ENCODE results near the gene FLOT1. TPM values are rescaled to one million over a fixed set of nuclear protein-coding genes. Genes with fewer than 3 reads are reported as not detected.
A peak's percentile ranks its signal among the peaks of the same experiment; 100 is the strongest.

The FLOT1 gene
- total RNA-seq, 4 donors from 2014 or later, result 96.9 to 127 (median 117) TPM

DNA sequence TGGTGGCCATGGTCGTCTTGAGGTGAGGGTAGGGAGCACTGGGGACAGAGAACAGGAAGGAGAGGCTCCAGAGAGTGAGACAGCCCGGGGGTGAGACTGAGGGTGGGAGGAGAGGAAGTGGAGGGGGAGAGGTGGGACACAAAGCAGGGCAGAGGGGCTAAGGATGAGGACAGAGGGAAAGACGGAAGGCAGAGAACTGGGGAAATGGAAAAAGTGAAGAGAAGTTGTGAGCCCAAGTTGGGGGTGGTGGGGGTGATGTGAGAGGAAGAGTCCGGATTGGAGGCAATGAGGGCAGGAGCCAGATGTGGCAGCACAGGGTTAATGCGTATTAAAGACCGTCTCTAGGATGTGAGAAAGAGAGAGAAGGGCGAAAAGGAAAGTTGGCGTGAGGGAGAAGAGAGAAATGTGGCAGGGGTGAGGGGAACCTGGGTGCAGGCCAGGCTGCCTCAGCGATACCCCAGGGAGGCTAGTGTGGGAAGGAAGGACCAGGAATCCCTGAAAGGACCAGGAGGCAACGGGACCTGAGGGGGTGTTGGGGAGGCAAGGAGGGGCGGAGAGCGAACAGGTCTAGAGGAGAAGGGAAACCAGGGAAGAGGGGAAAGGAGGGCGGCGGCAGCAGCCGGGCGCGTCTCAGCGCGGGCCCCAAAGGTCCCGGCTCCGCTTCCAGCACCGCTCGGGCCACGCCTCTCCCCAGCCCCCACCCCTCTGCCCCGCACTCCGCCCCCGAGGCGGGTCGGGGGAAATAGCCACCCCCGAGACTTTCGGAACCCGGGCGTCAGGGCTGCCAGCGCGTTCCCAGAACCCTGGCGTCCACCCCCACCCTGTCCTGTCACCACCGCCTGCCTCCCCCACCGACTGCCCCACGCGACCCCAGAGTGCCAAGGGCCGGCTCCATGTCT is 56.2 kb downstream of the FLOT1 start, which contains the start of gene PPP1R18:
Gene PPP1R18 (minus strand): TSS at position 637 of the 899 bp plus-strand sequence. CDS start 627 bp downstream, at position 10.
- peak; percentile 13 to 35 for TF ChIP-seq POLR2A (IDR thresholded peaks at IDR 0.05)
- TF ChIP-seq, protein P1, sequence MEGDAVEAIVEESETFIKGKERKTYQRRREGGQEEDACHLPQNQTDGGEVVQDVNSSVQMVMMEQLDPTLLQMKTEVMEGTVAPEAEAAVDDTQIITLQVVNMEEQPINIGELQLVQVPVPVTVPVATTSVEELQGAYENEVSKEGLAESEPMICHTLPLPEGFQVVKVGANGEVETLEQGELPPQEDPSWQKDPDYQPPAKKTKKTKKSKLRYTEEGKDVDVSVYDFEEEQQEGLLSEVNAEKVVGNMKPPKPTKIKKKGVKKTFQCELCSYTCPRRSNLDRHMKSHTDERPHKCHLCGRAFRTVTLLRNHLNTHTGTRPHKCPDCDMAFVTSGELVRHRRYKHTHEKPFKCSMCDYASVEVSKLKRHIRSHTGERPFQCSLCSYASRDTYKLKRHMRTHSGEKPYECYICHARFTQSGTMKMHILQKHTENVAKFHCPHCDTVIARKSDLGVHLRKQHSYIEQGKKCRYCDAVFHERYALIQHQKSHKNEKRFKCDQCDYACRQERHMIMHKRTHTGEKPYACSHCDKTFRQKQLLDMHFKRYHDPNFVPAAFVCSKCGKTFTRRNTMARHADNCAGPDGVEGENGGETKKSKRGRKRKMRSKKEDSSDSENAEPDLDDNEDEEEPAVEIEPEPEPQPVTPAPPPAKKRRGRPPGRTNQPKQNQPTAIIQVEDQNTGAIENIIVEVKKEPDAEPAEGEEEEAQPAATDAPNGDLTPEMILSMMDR (IDR thresholded peaks at IDR 0.05 in 4 of 5, conservative IDR thresholded peaks at IDR 0.05 in 1 of 5), result no peak
- in situ Hi-C loops (cut with MboI; ENCODE audit: low sequenced_read_pairs in 4 of 4), result loop anchor here in 1 of 4 donors (10.0 kb wide), 1 partner anchor 139 kb away; no protein-coding TSS in a partner anchor
- ATAC-seq (peak; percentile 4 to 18), DNase-seq (peak; percentile 60 to 69)
- peak within 1 kb of the TSS; percentile 67 to 97 (median 96) for H3K4me3 ChIP-seq
- peaks cover 0 to 2% (median 0%) of the 10 kb centered on the region in 3 donors for H3K27me3 ChIP-seq
- intact Hi-C loops (cut with DNase I; ENCODE audit: low total_unique reads), result loop anchor here (5.0 kb wide), 2 partner anchors 196 to 511 kb away; partner anchors contain the start of gene DDR1
- H3K4me1 ChIP-seq, result peaks cover 39 to 45% of the 10 kb centered on the region in 2 donors
- no peaks in the 10 kb centered on the region for H3K9me3 ChIP-seq
- peak within 1 kb of the TSS; percentile 93 to 99 (median 97) for H3K27ac ChIP-seq
- peaks cover 0 to 4% of the 10 kb centered on the region in 2 donors for H3K36me3 ChIP-seq

DNA sequence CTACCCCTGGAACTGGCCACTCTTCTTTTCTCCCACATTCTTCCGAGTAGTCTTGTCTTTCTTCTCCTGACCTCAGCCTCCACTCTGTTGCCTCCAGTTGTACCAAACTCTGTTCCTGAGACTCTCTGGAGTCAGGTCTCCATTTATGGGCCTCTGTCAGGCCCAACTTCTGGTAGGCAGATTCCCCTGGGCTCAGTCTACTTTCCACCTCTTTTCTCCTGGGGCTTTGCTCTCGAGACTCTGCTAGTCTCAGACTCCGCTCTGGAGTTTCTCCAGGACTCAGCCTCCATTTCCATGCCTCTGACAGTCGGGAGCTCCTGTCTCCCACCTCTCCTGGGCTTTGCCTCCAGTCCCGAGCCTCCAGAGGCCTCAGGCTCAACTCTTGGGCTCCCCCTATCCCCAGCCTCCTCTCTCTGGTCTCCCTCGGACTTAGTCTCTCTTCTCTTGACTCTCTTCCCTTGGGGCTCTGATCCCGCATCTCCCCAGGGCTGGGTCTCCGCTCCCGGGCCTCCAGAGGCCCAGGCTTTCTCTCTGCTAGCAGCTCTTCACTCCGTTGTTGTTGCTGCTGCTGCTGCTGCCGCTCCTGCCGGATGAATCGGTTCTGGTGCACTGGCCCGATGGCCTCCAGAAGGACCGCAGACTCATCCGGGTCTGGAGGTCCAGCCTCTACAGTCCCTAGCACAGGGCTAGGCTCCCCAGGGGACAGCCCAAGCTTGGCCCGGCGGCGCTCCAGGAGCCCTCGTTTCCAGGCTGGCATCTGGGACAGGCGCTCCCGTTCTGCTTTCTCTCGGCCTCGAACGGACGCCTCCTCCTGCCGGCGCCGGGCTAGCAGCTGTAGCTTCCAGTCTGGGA is 57.1 kb downstream of the FLOT1 start:
- H3K4me1 ChIP-seq, result peaks cover 37 to 42% of the 10 kb centered on the region in 2 donors
- intact Hi-C loops (cut with DNase I; ENCODE audit: low total_unique reads), result loop anchor here (5.0 kb wide), 2 partner anchors 197 to 512 kb away; partner anchors contain the start of gene DDR1
- TF ChIP-seq, protein P1 (IDR thresholded peaks at IDR 0.05 in 4 of 5, conservative IDR thresholded peaks at IDR 0.05 in 1 of 5), result no peak
- no peak for TF ChIP-seq POLR2A (IDR thresholded peaks at IDR 0.05)
- no peaks in the 10 kb centered on the region for H3K9me3 ChIP-seq
- peak overlapping the region; percentile 67 to 97 (median 96) for H3K4me3 ChIP-seq
- no peak for DNase-seq
- peak overlapping the region; percentile 93 to 99 (median 97) for H3K27ac ChIP-seq
- H3K36me3 ChIP-seq, result peaks cover 0 to 4% of the 10 kb centered on the region in 2 donors
- in situ Hi-C loops (cut with MboI; ENCODE audit: low sequenced_read_pairs in 4 of 4), result loop anchor here in 1 of 4 donors (10.0 kb wide), 1 partner anchor 139 kb away; no protein-coding TSS in a partner anchor
- peaks cover 0 to 2% (median 0%) of the 10 kb centered on the region in 3 donors for H3K27me3 ChIP-seq
- ATAC-seq, result no peak

- in situ Hi-C loops (cut with MboI; ENCODE audit: low sequenced_read_pairs in 4 of 4) (loop anchor here in 3 of 4 donors (5.0 to 10.0 kb wide), 2 partner anchors 38 to 140 kb away; partner anchors contain the start of gene TUBB (in 3 of the 3)), intact Hi-C loops (cut with DNase I; ENCODE audit: low total_unique reads) (loop anchor here (5.0 kb wide), 2 partner anchors 198 to 513 kb away; partner anchors contain the start of gene DDR1)
- peak in 1 of 2 donors; percentile 44 for DNase-seq
- Histone ChIP-seq H3K4me1 (peaks cover 35 to 36% of the 10 kb centered on the region in 2 donors), H3K4me3 (peak overlapping the region; percentile 67 to 97 (median 96)), H3K27ac (peak overlapping the region; percentile 93 to 99 (median 97)), H3K9me3 (no peaks in the 10 kb centered on the region), H3K36me3 (peaks cover 0 to 4% of the 10 kb centered on the region in 2 donors), H3K27me3 (peaks cover 0 to 2% (median 0%) of the 10 kb centered on the region in 3 donors)
- ATAC-seq, result no peak
- TF ChIP-seq, protein P1 (IDR thresholded peaks at IDR 0.05 in 4 of 5, conservative IDR thresholded peaks at IDR 0.05 in 1 of 5), result no peak
- no peak for TF ChIP-seq POLR2A (IDR thresholded peaks at IDR 0.05)
These were observed 57.9 kb downstream of the FLOT1 start for GRCh38 chr6:30684386-30685156.
